A549 (cell line): ENCODE results near the gene CHCHD6.

Experiments used
- CTCF ChIP-seq: fragments of >200 bp; sonication (Bioruptor Twin); formaldehyde crosslinking; IDR thresholded peaks from 3 replicates; pipeline ENCODE4 v1.5.1; 2016
- EHF ChIP-seq: fragments of 250-450 bp; sonication (Bioruptor Pico); IDR thresholded peaks from 2 replicates; pipeline ENCODE4 v1.5.0; 2020; ENCODE audit warnings: mild to moderate bottlenecking
- HDAC2 ChIP-seq: fragments of 200-600 bp; sonication (generic); IDR thresholded peaks from 2 replicates; pipeline ENCODE4 v1.6.1; 2016
- HOXB5 ChIP-seq: fragments of 250-450 bp; sonication (Bioruptor Pico); IDR thresholded peaks from 2 replicates; pipeline ENCODE4 v1.5.0; 2020; ENCODE audit warnings: mild to moderate bottlenecking, moderate library complexity
- KDM5A ChIP-seq: fragments of 200-600 bp; sonication (generic); IDR thresholded peaks from 2 replicates; pipeline ENCODE4 v1.6.1; 2016; ENCODE audit warnings: antibody characterized with exemption, mild to moderate bottlenecking
- MAZ ChIP-seq: fragments of 150-350 bp; IDR thresholded peaks from 2 replicates; pipeline ENCODE4 v1.6.1; 2014; ENCODE audit warnings: antibody characterized with exemption, low read depth, low read length, borderline replicate concordance
- MYC ChIP-seq: IDR thresholded peaks from 2 replicates; pipeline ENCODE4 v1.6.1; 2012; ENCODE audit warnings: mild to moderate bottlenecking, inconsistent platforms, low read length, improper control_type of control experiment, borderline replicate concordance
- NR3C1 ChIP-seq: fragments of >200 bp; sonication (Bioruptor Twin); formaldehyde crosslinking; IDR thresholded peaks from 3 replicates; pipeline ENCODE4 v1.6.1; 2017
- PBX3 ChIP-seq: IDR thresholded peaks from 2 replicates; pipeline ENCODE4 v1.6.1; 2012
- POLR2A ChIP-seq: IDR thresholded peaks from 2 replicates; pipeline ENCODE4 v1.6.1; 2012; ENCODE audit warnings: mild to moderate bottlenecking, low read length
- SMC3 ChIP-seq: fragments of >200 bp; sonication (Bioruptor Twin); formaldehyde crosslinking; IDR thresholded peaks from 3 replicates; pipeline ENCODE4 v1.6.1; 2018; ENCODE audit warnings: inconsistent platforms
- ZC3H11A ChIP-seq: fragments of 450-650 bp; IDR thresholded peaks from 2 replicates; pipeline ENCODE4 v1.6.1; 2014; ENCODE audit warnings: antibody characterized with exemption, mild to moderate bottlenecking

- TF ChIP-seq CTCF: no peak
- no peak for TF ChIP-seq MYC
- no peak for TF ChIP-seq MAZ
- TF ChIP-seq ZC3H11A: no peak
- TF ChIP-seq KDM5A: no peak
- no peak for TF ChIP-seq SMC3
- TF ChIP-seq POLR2A: no peak
- no peak for TF ChIP-seq HOXB5 (CRISPR knock-in tag)
- TF ChIP-seq EHF (CRISPR knock-in tag): no peak
- no peak for TF ChIP-seq NR3C1
- no peak for TF ChIP-seq HDAC2
- no peak for TF ChIP-seq PBX3
Measured at GRCh38 chr3:126799099-126799498, 95.1 kb downstream of the CHCHD6 start.
